Kidney glomerular epithelial cell (primary cell): ENCODE results near the gene CD7.
A peak's percentile ranks its signal among the peaks of the same experiment; 100 is the strongest.

Experiments used
- DNase-seq: peaks from one replicate; lab custom pipeline; 2025; lab: John Stamatoyannopoulos, UW

CD7 gene

DNA sequence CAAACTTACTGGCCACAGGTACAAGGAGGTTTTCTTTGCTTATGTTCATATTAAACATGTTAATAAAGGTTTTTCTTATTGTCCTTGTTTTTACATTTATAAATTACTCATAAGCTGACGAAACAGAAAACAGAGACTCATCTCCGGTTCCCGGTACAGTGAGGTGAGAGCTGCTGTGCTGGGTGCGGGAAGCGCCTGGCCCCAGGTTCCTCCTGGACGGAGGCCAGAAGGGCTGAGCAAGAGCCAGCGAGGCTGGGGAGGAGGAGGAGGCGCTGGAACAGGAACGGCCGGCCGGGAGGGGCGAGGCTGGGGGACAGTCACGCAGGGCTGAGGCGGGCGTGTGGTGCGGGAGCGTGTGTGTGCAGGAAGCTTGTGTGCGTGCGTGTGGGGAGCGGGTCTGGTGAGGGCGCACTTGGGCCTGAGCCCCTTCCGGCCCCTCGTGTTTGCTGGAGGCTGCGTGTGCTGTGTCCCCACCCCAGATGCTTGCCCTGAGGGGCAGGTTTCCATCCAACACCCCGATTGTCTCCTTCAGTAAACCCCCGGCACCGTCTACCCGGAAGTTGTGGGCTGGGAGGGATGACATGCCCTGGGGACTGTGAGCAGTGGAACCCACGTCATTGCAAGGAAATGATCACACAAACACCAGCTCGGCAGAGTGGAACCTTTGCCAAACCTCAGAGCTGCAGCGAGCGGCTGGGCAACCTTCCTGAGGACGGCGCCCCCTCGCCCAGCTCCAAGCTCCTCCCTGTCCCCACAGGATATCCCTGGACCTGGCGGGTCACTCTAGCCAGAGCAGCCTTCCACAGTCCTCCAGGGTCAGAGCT lies 19.5 kb downstream of the CD7 start:
- peak; percentile 81 for DNase-seq

DNA sequence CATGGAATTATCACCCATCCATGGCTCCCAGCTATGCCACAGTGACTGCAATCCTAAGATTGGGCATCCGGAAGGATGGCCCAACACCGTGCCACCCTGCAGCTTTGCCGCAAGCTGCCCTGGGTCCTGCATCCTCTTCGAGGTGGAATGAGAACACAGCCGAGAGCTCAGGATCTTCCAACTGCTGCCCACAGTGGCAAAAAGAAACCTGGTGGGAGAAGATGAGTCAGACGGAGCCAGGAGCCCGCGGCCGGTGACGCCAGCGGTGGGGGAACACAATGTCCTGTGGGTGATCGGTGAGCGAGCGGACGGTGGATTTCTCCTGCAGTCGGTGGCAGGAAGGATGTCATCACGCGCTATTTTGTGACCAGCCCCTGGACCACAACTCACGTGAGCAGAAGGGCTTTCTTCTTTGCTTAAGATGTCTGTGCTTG lies 20.1 kb downstream of the CD7 start:
- DNase-seq, result peak; percentile 63

DNA sequence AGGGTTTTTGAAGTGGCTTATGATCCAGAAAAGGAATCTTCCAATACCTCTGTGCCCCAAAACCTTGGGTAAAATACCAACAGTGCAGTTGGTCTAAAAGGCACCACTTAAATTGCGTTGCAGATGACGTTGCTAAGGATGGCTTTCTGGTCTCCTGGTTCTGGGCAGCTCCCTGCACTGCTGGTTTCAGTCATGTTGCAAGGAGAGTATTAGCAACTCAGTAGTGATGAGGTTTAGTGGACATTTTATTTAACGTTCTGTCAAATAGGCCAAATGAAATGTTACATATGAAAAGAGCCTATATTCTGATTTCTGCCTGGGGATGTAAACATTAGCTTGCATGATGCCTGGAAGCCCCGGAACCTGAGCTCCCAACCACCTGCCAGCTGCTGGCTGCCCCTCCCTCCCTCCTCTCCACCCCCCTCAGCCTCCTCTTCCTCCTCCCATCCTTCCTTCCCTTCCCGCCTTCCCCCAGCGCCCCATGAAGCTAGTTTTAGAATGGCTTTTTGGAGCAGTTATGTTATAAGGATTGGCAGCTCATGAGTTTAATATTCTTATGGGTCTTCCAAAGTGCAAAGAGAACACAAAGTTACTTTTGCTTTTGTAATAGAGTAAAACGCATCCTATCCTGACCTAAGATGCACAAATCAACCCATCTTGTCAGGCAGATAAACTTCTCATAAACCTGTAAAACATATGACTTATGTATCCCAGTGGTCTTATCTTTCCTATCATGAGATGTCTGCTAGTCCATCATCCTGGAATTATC lies 20.7 kb downstream of the CD7 start:
- DNase-seq, result no peak

DNA sequence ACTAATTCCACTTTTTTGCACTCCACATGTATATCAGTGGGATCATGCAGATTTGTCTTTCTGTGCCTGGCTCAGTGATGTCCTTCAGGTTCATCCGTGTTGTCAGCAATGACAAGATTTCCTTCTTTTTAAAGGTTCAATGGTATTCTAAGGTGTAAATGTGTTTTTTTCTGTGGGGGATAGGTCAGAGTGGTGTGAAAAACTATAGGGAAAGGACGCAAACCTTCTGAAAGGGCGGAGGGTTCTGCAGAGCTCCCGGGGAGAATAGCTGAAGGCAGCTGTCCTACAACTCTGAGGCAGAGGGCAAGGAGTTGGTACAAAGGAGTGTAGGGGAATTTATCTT lies 22.0 kb downstream of the CD7 start:
- DNase-seq, result no peak

DNA sequence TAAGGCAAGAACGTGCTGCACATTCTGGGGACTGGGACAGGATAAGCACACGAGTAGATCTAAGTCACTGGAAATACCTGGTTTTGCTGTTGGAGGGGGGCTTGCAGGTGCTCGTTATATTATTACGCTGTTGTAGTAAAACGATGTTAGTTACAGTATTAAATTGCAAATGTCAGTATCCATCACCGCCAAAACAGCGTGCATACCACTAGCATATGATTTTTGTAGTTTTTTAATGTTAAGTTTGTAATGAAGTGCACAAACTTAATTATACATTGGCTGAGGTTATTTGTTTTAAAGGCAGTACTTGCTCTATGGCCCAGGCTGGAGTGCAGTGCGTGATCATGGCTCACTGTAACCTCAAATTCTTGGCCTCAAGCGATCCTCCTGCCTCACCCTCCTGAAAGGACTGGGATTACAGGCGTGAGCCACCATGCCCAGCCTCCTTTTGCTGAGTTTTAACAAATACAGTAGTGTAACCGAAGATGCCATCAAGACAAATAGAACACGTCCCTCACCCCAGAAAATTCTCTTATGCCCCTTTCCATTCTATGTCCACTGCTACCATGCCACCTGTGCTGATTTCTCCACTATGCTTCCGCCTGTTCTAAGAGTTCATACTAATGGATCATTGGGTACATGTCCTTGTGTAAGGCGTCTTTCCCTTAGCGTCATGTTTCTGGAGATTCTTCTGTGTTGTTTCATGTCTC lies 23.2 kb downstream of the CD7 start:
- DNase-seq, result no peak

DNA sequence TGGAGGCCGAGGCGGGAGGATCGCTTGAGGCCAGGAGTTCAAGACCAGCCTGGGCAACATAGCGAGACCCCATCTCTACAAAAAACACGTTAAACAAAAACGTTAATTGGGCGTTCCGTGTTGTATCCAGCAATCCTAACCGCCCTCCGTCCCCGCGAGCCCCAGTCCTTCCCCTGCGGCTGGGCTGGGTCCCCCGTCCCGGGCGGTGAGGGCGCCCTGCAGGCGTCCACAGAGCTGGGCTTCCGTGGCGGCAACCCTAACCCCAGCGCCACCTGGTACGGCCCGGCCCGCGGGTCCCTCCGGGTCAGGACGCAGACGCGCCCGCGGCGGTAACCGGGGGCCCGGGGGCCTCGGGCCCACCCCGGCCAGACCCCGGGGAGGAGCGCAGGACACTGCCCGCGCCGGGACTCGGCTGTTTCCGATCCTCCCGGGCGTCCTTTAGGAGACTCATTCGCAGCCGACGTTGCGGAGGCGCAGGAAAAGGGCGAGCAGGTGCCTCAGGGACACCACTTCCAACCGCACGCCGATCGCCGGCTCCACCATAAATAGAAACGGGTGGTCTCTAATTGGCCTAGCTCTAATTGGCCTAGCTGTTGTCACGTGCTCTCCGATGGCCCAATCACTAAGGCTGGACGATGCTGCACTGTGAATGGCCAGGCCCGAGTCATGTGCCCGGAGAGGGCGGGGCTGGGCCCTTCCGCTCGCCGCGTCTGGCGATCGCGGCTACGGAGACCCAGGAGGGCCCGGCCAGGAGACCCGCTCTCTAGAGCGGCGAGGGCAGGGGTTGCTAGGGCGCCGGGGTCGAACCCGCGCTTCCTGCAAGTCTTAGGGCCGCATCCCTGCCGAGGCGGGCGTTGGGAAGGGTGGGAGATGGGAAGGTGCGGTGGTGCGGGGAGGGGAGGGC lies 24.9 kb downstream of the CD7 start:
- peak; percentile 98 for DNase-seq

DNA sequence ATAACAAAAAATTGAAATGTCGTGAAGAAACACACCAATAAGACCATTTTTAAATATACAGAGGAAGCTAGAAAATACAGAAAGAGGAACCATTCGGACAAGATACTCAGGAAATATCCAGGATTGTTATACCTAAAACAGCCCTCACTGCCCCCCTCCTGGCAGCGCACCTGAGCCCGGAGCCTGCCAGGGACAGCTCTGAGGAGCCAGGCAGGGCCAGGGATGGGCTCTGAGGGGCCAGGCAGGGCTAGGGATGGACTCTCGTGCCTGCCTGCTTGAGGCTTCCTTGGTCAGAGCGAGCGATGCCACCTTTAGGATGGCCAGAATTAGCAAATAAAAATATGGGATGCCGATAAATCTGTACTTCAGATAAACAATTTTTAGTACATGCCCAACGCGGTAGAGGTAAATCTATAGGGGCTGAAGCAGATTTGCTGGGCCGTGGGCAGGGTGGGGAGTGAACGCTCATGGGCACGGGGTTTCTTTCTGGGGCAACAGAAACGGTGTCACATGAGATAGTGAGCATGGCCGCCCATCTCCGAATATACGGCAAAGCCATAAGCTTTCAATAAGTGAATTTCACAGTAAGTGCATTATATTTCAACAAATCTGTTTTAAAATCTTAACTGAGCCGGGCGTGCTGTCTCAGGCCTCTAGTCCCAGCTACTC lies 25.7 kb downstream of the CD7 start:
- no peak for DNase-seq

DNA sequence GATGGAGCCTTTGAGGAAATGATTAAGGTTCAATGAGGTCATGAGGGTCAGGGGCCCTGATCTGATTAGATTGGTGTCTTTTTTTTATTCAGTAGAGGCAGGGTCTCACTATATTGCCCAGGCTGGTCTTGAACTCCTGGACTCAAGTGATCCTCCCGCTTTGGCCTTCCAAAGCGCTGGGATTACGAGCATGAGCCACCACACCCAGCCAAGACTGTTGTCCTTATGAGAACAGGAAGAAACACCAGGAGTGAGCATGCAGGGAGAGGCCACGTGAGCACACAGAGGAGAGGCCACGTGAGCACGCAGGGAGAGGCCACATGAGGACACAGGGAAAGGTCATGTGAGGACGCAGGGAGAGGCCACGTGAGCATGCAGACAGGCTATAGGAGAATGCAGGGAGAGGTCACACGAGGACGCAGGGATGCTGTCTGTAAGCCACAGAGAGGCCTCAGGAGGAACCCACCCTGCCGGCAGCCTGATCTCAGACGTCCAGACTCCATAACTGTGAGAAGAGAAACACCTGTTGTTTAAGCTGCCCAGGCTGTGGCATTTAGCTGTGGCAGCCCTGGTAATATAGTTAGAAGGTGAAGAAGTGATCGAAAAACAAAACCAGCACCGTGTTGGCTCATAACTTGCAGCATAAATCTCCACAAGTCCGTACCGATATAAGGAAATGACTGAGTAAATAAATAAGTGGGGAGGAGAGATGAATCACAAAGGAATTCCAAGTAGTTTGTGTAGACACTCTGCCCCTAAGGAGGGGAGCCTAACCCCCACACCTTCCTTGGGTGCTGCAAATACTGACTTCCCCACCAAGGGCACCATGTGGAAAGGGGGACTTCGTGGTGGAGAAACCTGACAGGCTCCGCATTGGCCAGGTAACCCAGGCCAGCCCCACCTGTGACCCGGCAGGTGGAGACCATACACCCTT lies 29.3 kb downstream of the CD7 start:
- peak; percentile 76 for DNase-seq

DNA sequence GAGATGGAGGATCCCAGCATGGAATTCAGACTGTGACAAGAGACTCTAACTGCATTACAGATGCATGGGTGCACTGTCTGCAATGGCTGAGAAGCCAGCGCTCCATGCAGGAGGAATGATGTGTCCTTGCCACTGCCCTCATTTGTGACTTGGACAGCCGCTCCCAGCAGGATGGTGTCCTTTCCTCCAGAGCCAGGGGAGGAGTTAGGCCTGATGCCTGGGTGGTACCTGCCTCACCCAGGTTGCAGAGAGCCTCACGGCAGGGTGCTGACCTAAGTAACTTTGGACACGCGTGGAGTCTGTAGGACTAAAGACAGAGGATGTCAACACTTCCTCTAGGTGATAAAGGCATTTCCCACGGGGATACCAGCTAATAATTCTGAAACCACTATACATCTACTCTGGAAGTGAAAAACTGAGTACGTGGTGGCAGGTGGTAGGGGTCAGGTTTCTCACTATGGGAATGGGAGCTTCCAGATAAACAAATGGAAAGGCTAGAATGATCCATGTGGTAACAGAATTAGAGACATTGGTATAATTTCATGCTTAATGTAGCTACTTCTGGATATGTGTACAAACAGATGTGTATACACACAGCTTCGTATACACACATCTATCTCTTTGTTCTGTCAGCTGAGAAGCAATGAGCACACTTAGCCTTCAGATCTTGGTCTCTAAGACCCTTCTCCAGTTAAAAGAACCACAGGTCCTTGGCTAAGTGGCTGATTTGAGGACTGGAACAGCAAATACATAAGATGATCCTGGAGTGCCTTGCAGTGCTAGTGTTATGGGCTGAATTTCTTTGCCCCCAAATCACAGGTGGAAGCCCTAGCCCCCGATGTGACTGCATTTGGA lies 30.2 kb downstream of the CD7 start:
- no peak for DNase-seq

DNA sequence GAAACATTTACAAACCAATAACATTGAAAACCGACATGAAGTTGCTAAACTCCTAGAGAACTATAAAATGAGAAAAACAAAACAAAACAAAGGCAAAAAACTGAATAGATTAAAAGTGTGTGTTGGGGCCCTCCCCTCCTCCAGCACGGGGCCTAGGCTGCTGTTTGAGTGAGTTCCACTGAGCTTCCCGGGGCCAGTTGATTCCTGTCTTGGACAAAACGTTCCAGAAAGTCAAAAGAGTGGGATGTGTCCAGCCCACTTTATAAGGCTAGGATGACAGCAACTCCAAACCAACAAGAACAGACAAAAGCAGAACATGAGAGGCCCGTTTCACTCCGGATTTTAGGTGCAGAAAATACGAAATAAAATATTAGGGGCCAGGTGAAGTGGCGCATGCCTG lies 32.3 kb downstream of the CD7 start:
- no peak for DNase-seq

DNA sequence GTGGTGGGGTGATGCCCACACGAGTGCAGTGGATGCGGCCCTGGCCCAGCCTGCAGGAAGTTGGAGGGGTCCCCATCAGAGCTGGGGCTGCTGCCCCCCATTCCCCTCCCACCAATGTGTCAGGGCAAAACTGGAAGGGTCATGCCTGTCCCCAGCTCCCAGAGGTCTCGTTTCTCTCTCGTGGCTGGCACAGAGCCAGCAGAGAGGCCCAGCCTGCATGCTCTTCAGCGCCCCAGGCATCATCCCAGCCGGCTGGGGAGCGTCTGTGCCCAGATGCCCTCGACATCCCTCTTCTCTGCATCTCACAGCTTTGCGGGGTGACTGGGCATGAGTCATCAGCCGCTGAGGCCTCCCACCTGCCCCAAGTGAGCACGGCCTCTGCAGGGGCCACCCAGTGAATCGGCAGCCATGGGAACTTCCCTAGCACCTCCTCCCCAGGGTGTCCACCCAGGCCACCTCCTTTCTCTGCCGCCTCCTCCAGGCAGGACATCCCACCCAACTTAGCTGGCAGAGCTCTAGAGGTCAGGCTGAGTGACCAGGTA lies 34.1 kb downstream of the CD7 start:
- DNase-seq, result peak; percentile 71

DNA sequence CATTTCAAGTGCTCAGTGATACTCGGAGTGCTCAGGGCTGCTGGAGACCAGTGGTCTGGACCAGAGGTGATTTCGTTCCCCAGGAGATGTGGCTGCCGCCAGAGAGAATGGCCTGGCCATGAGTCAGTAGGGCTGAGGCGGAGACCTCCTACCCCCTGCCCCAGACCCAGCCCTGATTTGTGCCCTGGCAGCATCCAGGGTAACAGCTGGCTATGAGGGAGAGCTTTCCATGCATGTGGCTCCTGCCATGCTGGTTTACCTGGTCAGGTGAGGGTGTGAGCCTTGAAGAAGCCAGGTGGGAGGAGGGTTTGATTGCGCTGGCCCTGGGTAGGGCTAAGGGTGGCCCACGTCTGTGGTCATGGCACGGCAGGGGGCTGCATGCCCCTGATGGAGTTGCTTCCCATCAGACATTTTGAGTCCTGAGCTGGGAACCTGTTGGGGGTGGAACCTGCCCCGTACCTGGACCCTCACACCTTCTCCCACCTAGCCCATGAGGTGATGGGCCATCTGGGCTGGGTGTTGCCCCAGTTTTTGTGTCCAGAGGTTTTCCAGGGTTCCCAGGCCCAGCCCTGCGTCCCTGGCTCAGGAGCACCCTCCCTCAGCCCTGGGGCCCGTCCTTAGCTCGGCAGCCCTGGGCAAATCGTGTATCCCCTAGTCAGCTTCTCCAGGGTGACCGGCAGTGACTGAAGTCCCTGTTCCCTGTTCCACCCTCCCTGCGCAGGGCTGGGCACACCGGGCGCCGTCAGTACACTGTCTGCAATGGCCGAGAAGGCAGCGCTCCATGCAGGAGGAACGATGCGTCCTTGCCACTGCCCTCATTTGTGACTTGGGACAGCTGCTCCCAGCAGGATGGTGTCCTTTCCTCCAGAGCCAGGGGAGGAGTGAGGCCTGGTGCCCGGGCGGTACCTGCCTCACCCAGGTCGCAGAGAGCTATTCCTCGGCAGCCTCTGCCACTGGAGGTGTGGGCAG lies 34.9 kb downstream of the CD7 start:
- no peak for DNase-seq

DNA sequence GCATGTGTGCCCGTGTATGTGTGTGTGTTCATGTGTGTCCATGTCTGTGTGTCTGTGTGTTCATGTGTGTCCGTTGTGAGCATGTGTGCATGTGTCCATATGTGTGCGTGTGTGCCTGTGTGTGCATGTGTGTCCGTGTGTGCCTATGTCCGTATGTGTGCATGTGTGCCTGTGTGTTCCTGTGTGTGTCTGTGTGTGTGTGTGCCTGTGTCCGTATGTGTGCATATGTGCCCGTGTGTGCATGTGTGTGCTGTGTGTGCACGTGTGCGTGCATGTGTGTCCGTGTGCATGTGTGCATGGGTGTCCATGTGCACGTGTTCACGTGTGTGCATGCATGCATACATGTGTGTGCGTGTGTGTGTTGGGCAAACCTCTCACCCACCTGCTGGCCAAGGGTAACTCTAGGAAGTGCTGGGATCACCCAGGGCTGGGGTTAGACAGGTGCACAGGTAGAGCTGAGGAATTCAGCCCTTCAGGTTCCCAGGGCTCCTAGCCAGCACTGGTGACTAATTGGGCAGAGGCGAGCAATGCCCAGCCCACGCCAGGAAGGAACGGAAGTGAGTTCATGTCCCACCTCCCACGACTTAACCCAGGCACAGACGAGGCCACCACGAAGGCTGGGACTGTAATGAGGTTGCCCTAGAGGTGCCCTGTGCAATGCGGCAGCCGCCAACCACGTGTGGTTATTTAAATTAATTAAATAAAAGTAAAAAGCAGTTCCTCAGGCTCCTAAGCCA lies 35.7 kb downstream of the CD7 start:
- peak; percentile 97 for DNase-seq

DNA sequence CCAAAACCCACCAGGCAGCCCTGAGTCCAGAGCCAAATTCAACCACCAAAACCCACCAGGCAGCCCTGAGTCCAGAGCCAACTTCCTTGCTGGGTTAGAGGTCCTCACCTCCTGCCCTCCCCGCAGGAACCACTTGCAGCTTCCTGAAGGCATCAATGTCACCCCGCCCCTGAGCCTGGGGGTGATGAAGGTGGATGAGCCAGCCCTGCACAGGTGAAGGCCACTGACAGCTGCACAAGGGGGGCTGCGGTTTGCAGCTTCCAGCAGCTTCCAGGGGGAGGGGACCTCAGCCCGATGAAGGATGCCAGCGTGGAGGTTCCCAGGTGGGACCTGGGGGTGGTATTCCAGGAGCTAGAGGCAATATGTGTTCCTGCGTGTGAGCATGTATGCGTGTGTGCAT lies 36.3 kb downstream of the CD7 start:
- DNase-seq, result no peak

DNA sequence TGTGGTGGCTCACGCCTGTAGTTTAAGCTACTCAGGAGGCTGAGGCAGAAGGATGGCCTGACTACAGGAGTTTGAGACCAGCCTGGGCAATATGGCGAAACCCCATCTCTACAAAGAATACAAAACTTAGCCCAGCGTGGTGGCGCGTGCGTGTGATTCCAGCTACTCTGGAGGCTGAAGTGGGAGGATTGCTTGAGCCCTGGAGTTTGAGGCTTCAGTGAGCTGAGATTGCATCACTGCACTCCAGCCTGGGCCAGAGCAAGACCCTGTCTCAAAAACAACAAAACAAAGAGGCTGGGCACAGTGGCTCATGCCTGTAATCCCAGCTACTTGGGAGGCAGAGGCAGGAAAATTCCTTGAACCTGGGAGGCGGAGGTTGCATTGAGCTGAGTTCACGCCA lies 36.9 kb downstream of the CD7 start:
- no peak for DNase-seq

DNA sequence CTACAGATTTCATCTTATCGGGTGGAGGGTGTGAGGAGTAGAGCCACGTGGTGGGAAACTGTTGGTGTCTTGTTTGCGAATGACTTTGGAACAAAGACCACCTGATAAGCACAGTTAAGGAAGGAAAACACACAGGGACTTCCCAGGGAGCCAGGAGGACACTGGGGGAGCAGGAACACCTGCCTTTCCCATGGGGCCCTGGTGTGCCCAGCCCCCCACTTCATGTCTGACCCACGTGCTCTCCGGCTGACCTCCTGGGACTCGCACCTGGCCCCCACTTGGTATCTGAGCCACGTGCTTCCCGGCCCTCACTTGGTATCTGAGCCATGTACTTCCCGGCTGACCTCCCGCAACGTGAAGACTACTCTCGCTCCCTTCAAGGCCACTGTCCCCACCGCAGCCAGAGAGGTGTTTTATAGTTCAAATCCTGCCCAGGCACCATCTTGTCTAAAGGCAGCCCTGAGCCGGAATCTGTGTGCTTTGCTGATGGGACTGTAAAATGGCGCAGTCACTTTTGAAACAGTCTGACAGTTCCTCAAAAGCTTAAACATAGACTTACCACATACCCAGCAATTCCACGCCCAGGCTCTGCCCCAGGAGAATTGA lies 38.5 kb downstream of the CD7 start:
- no peak for DNase-seq

DNA sequence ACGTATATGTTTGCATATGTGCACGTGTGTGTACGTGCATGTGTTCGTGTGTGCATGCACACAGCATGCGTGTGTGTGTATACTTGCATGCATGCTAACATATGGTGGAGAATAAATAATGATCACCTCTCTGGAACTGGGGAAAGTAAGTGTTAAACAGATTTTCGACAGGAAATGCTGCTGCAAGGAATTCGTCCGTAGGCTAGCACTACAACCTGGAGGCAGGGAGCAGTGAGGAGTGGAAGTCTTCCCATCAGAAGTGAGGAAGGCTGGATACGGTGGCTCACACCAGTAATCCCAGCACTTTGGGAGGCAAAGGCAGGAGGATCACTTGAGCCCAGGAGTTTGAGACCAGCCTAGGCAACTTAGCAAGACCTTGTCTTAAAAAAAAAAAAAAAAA lies 39.1 kb downstream of the CD7 start:
- no peak for DNase-seq
